ENCODE data around the gene ALOX12B.

- TF ChIP-seq, protein P1, sequence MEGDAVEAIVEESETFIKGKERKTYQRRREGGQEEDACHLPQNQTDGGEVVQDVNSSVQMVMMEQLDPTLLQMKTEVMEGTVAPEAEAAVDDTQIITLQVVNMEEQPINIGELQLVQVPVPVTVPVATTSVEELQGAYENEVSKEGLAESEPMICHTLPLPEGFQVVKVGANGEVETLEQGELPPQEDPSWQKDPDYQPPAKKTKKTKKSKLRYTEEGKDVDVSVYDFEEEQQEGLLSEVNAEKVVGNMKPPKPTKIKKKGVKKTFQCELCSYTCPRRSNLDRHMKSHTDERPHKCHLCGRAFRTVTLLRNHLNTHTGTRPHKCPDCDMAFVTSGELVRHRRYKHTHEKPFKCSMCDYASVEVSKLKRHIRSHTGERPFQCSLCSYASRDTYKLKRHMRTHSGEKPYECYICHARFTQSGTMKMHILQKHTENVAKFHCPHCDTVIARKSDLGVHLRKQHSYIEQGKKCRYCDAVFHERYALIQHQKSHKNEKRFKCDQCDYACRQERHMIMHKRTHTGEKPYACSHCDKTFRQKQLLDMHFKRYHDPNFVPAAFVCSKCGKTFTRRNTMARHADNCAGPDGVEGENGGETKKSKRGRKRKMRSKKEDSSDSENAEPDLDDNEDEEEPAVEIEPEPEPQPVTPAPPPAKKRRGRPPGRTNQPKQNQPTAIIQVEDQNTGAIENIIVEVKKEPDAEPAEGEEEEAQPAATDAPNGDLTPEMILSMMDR (conservative IDR thresholded peaks at IDR 0.05; ENCODE audit: low read depth in 2 of 2) = peak; percentile 81 to 82
- TF ChIP-seq EZH2 (IDR thresholded peaks at IDR 0.05; ENCODE audit: low read depth, unreplicated experiment) (no peak), EZH2phosphoT487 (IDR thresholded peaks at IDR 0.05; ENCODE audit: unreplicated experiment) (no peak), POLR2AphosphoS5 (IDR thresholded peaks at IDR 0.05; ENCODE audit: low read depth) (no peak), CREB1 (CRISPR knock-in tag; IDR thresholded peaks at IDR 0.05; ENCODE audit: low read depth) (no peak), REST (IDR thresholded peaks at IDR 0.05; ENCODE audit: unreplicated experiment) (no peak), ZNF462 (CRISPR knock-in tag; IDR thresholded peaks at IDR 0.05) (no peak), NANOG (IDR thresholded peaks at IDR 0.05; ENCODE audit: borderline replicate concordance) (no peak), ETS1 (IDR thresholded peaks at IDR 0.05) (no peak), JUNB (IDR thresholded peaks at IDR 0.05; ENCODE audit: unreplicated experiment) (no peak), ZNF114 (CRISPR knock-in tag; IDR thresholded peaks at IDR 0.05) (no peak), ZNF331 (CRISPR knock-in tag; IDR thresholded peaks at IDR 0.05; ENCODE audit: low read depth) (no peak)
Observed at GRCh38 chr17:8060274-8060673, 27.2 kb downstream of the ALOX12B start.

Measured in GM23338 (cell line).